ENCODE results near the gene DSCAML1. TPM values are rescaled to one million over a fixed set of nuclear protein-coding genes. Genes with fewer than 3 reads are reported as not detected.

The DSCAML1 gene
- total RNA-seq, 1 donor from 2014 or later, result not detected

DNA sequence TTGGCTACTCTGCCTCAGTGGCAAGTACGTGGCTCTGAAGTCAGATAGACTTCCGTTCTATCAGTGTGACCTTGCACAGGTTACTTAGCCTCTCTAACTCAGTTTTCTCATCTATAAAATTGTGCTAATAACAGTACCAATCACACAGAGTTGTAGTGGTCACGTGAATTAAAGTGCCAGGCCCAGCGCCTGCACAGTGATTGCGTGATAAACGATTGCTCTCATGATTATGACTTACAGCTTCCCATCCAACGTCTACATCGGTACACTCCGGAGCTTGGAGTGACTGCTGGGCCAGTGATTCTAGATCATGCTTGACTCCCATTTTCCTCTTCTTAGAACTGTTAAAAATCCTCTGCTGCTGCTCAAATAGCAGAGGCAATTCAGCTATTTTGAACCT lies 247.6 kb downstream of the DSCAML1 start:
- Mint-ChIP-seq H3K27me3 (ENCODE audit: unreplicated experiment) (peaks cover 19% of the 10 kb centered on the region), H3K36me3 (ENCODE audit: unreplicated experiment) (no peaks in the 10 kb centered on the region)

DNA sequence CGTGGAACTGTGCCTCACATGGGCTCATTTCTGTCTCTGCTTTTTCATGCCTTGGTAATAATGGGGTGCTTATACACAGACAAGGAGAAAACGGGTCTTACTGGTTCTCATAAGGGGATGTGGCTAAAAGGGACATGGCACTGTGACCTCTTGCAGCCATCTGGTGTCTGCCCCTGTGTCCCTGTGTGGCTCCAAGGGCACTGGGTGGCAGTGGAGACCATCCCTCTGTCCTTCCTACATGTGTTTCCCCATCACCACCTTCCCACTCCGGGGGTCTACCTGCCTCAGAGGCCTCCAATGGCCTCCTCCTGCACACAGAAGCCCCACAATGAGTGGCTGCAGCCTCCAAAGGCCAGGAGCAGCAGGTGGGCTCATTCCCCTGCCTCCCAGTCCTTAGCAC lies 248.1 kb downstream of the DSCAML1 start:
- no peak for DNase-seq (ENCODE audit: extremely low spot score, unreplicated experiment)
- Mint-ChIP-seq H3K9me3 (ENCODE audit: unreplicated experiment) (no peaks in the 10 kb centered on the region), H3K36me3 (ENCODE audit: unreplicated experiment) (no peaks in the 10 kb centered on the region), H3K27ac (ENCODE audit: unreplicated experiment) (no peak overlapping the region), H3K4me1 (ENCODE audit: unreplicated experiment) (no peaks in the 10 kb centered on the region), H3K27me3 (ENCODE audit: unreplicated experiment) (peaks cover 19% of the 10 kb centered on the region), H3K4me3 (ENCODE audit: unreplicated experiment) (no peak overlapping the region)
- TF ChIP-seq, protein P1, sequence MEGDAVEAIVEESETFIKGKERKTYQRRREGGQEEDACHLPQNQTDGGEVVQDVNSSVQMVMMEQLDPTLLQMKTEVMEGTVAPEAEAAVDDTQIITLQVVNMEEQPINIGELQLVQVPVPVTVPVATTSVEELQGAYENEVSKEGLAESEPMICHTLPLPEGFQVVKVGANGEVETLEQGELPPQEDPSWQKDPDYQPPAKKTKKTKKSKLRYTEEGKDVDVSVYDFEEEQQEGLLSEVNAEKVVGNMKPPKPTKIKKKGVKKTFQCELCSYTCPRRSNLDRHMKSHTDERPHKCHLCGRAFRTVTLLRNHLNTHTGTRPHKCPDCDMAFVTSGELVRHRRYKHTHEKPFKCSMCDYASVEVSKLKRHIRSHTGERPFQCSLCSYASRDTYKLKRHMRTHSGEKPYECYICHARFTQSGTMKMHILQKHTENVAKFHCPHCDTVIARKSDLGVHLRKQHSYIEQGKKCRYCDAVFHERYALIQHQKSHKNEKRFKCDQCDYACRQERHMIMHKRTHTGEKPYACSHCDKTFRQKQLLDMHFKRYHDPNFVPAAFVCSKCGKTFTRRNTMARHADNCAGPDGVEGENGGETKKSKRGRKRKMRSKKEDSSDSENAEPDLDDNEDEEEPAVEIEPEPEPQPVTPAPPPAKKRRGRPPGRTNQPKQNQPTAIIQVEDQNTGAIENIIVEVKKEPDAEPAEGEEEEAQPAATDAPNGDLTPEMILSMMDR (IDR thresholded peaks at IDR 0.05), result no peak

More for the DNA sequence above, 247.6 kb downstream of the DSCAML1 start:
- Mint-ChIP-seq H3K4me1 (ENCODE audit: unreplicated experiment) (no peaks in the 10 kb centered on the region), H3K27ac (ENCODE audit: unreplicated experiment) (no peak overlapping the region), H3K9me3 (ENCODE audit: unreplicated experiment) (no peaks in the 10 kb centered on the region), H3K4me3 (ENCODE audit: unreplicated experiment) (no peak overlapping the region)
- TF ChIP-seq, protein P1 (IDR thresholded peaks at IDR 0.05), result no peak
- no peak for DNase-seq (ENCODE audit: extremely low spot score, unreplicated experiment)

DNA sequence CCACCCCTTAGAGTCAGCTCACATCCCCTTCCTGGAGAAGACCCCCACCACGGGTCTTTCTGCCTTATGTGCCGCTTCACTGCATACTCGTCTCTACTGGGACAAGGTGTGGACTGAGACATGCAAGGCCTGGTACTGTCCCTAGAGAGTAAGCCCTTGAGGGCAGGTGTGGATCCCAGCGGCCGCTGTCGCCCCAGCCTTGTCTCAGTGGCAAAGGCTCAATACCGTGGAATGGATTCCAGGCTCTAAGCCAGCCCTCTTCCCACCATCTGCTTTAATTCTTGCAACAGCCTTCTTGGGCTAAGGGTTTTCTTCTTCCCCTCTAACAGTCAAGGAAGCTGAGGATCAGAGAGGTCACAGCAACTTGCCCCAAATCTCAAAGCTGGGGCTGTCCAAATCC lies 249.1 kb downstream of the DSCAML1 start:
- H3K4me3 Mint-ChIP-seq (ENCODE audit: unreplicated experiment), result no peak overlapping the region
- no peaks in the 10 kb centered on the region for H3K36me3 Mint-ChIP-seq (ENCODE audit: unreplicated experiment)
- TF ChIP-seq, protein P1 (IDR thresholded peaks at IDR 0.05), result no peak
- DNase-seq (ENCODE audit: extremely low spot score, unreplicated experiment), result no peak
- H3K27ac Mint-ChIP-seq (ENCODE audit: unreplicated experiment), result no peak overlapping the region
- no peaks in the 10 kb centered on the region for H3K4me1 Mint-ChIP-seq (ENCODE audit: unreplicated experiment)
- H3K27me3 Mint-ChIP-seq (ENCODE audit: unreplicated experiment), result peaks cover 19% of the 10 kb centered on the region
- no peaks in the 10 kb centered on the region for H3K9me3 Mint-ChIP-seq (ENCODE audit: unreplicated experiment)

DNA sequence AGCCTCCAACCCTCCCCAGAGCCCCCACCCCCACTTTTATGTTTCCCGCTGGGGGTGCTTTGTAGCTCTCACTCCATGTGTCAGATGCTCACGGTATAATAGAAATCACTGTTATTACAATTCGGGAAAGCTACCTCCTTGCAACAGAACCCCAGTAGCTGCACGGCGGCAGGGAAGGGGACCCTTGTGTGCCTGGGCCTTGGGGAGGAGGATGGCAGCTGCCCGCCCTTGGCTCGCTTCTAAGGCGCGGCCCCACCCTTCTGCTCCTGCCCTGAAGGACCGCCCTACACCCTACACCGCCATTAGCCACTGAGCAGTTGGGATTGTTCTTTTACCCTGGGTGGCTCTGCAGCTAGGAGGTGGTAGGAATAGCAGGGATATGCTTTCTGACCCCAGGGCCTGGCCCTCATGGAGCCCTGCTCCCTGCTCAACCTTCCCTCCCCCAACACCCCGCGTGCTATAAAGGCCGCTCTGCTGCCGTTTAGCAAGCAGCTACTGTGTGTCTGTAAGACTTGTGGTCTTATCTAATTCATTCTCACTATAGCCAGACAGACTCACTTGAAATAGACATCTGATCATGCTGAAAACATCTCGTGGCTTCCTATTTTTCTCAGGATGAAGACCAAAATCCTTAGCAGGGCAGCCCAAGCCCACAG lies 249.7 kb downstream of the DSCAML1 start:
- no peaks in the 10 kb centered on the region for H3K4me1 Mint-ChIP-seq (ENCODE audit: unreplicated experiment)
- no peak overlapping the region for H3K4me3 Mint-ChIP-seq (ENCODE audit: unreplicated experiment)
- DNase-seq (ENCODE audit: extremely low spot score, unreplicated experiment), result no peak
- no peaks in the 10 kb centered on the region for H3K9me3 Mint-ChIP-seq (ENCODE audit: unreplicated experiment)
- H3K36me3 Mint-ChIP-seq (ENCODE audit: unreplicated experiment), result no peaks in the 10 kb centered on the region
- H3K27me3 Mint-ChIP-seq (ENCODE audit: unreplicated experiment), result peaks cover 19% of the 10 kb centered on the region
- H3K27ac Mint-ChIP-seq (ENCODE audit: unreplicated experiment), result no peak overlapping the region
- TF ChIP-seq, protein P1 (IDR thresholded peaks at IDR 0.05), result no peak

DNA sequence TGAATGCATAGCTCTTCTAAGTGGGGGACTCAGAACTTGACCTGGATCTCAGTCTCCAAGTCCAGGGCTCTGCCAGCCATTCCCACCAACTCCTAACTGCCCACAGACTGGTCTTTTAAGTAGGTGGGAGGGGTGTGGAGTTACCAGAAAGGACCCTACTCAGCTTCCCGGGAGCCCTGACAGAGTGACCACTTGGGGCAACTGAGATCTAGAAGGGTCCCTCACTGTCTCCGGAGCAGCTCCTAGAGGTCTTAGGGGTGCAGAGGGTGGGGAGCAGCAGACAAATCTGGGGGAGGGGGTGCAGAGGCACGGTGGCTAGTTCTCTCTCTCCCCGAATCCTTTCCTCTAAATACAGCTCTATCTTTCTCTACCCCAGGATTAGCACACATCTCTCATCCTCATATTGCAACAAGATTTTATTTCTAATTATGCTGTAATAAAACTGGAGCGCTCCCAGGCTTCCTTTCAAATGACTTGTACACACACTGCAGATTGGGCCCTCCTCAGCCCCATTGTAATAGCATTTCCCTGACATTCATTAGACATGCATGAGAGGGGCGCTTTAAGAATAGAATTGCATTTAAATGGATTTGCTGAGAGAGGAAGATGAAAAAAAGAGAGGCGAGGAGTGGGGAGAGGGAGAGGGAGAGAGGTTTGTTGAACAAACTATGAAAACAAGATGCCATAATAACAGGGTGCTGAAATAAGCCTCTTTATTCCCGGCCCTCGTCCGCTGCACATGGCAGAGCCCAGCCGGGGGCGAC lies 250.4 kb downstream of the DSCAML1 start:
- no peak overlapping the region for H3K4me3 Mint-ChIP-seq (ENCODE audit: unreplicated experiment)
- DNase-seq (ENCODE audit: extremely low spot score, unreplicated experiment), result no peak
- H3K36me3 Mint-ChIP-seq (ENCODE audit: unreplicated experiment), result no peaks in the 10 kb centered on the region
- peaks cover 19% of the 10 kb centered on the region for H3K27me3 Mint-ChIP-seq (ENCODE audit: unreplicated experiment)
- H3K9me3 Mint-ChIP-seq (ENCODE audit: unreplicated experiment), result no peaks in the 10 kb centered on the region
- TF ChIP-seq, protein P1 (IDR thresholded peaks at IDR 0.05), result no peak
- H3K4me1 Mint-ChIP-seq (ENCODE audit: unreplicated experiment), result no peaks in the 10 kb centered on the region
- H3K27ac Mint-ChIP-seq (ENCODE audit: unreplicated experiment), result no peak overlapping the region
